HT-29 (cell line): ENCODE measurements around the gene LRP1. TPM values are rescaled to one million over a fixed set of nuclear protein-coding genes. Genes with fewer than 3 reads are reported as not detected.
A peak's percentile ranks its signal among the peaks of the same experiment; 100 is the strongest.
"Not testable (repeated sequence)": the region's sequence is repeated elsewhere in the genome, so short reads cannot be mapped to it uniquely, and the experiment has no call there.

ENCODE experiments used
- DNase-seq: peaks from one replicate; pipeline ENCODE4 v3.0.0-alpha.2; 2015; ENCODE audit warnings: low spot score
- total RNA-seq: library from RNA; depleted of rRNA; stranded (reverse); fragments of >200 nt; shearing (Covaris generic); gene quantifications from 2 replicates; pipeline ENCODE4 v1.2.3, GENCODE V29; 2014

LRP1 gene
- total RNA-seq, 1 experiment from 2014 or later = 25.2 TPM

GRCh38 chr12:57111031-57111734 is 17.1 kb upstream of the LRP1 start, which contains the start of gene STAT6:
Gene STAT6 (minus strand): TSS chr12:57111362. CDS start chr12:57108278, 3,084 bp downstream.
- peak; percentile 87 for DNase-seq

GRCh38 chr12:57112492-57113294 is 15.6 kb upstream of the LRP1 start:
- no peak for DNase-seq

GRCh38 chr12:57116580-57117281 is 11.6 kb upstream of the LRP1 start:
- DNase-seq = no peak

- no peak for DNase-seq
Observed at GRCh38 chr12:57118711-57119271, 9.5 kb upstream of the LRP1 start.

GRCh38 chr12:57119294-57120085 is 8.8 kb upstream of the LRP1 start:
- no peak for DNase-seq

- not testable (repeated sequence) for DNase-seq
Observed at GRCh38 chr12:57120718-57121117, 7.6 kb upstream of the LRP1 start.

GRCh38 chr12:57123813-57124212 is 4.5 kb upstream of the LRP1 start:
- DNase-seq = no peak

- peak; percentile 86 for DNase-seq
Observed at GRCh38 chr12:57124261-57124877, 3.9 kb upstream of the LRP1 start.

GRCh38 chr12:57126061-57126460 is 2.2 kb upstream of the LRP1 start:
- no peak for DNase-seq

- no peak for DNase-seq
Observed at GRCh38 chr12:57126561-57126960, 1.7 kb upstream of the LRP1 start.

GRCh38 chr12:57127101-57127725 is 1.1 kb upstream of the LRP1 start:
- DNase-seq = peak; percentile 92

GRCh38 chr12:57128519-57129247 is 400 bp downstream of the LRP1 start:
- DNase-seq = no peak

- no peak for DNase-seq
Observed at GRCh38 chr12:57129321-57129842, 1.1 kb downstream of the LRP1 start.

- no peak for DNase-seq
Observed at GRCh38 chr12:57129889-57130288, 1.6 kb downstream of the LRP1 start.

GRCh38 chr12:57130941-57131340 is 2.7 kb downstream of the LRP1 start:
- no peak for DNase-seq

GRCh38 chr12:57131896-57132744 is 3.8 kb downstream of the LRP1 start:
- DNase-seq = no peak

GRCh38 chr12:57133013-57133569 is 4.8 kb downstream of the LRP1 start:
- no peak for DNase-seq

GRCh38 chr12:57133916-57134315 is 5.6 kb downstream of the LRP1 start:
- DNase-seq = no peak
